ENCODE data around the gene FILIP1L. TPM values are rescaled to one million over a fixed set of nuclear protein-coding genes. Genes with fewer than 3 reads are reported as not detected.

FILIP1L gene
- total RNA-seq (ENCODE audit: unreplicated experiment): 19.1 TPM
- long read RNA-seq, transcript FILIP1L-203 (2 exons, 3,280 nt): major isoform, 5 of 9 reads
- long read RNA-seq, partial matches to known transcripts: 1 of 9 reads
- long read RNA-seq, other reads (novel, unspliced or antisense): 3 of 9 reads

DNA sequence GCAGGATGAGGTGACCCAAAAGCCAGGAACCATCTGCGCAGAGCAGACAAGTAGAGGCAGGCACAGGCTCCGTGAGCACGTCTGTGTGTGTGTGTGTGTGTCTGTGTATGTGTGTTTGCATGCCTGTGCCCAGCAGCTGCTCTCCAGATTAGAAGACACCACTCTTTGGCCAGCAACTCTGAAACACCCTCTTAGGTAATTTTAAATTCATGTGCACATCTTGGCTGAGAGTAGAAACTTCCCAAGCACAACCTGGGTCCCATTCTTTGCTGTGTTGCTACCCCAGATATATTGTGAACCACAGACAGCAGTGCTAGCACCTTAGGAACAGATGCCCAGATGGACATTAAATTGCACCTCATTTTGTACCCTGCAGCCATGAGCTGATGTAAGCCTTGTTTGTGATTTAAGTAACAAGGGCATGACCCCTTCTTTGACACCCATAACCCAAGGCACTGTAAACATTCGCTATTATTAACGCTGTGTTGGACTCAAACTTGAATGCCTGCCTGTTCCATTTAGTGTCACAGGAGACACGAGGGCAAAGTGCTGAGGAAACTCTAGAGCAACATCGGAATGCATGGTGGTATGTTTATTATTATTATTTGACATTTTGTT is at the start of gene FILIP1L:
TSS of gene FILIP1L (minus strand) at position 89 of the 618 bp plus-strand sequence.
- Mint-ChIP-seq H3K27me3 (ENCODE audit: unreplicated experiment) (no peaks in the 10 kb centered on the region), H3K36me3 (ENCODE audit: low read depth, unreplicated experiment) (no peaks in the 10 kb centered on the region), H3K27ac (ENCODE audit: unreplicated experiment) (no peak within 1 kb of the TSS), H3K4me1 (ENCODE audit: unreplicated experiment) (peaks cover 3% of the 10 kb centered on the region), H3K4me3 (ENCODE audit: unreplicated experiment) (no peak within 1 kb of the TSS), H3K9me3 (ENCODE audit: unreplicated experiment) (no peaks in the 10 kb centered on the region)
- no peak for DNase-seq (ENCODE audit: low spot score)
- TF ChIP-seq CTCF (IDR thresholded peaks at IDR 0.05; ENCODE audit: unreplicated experiment): no peak

DNA sequence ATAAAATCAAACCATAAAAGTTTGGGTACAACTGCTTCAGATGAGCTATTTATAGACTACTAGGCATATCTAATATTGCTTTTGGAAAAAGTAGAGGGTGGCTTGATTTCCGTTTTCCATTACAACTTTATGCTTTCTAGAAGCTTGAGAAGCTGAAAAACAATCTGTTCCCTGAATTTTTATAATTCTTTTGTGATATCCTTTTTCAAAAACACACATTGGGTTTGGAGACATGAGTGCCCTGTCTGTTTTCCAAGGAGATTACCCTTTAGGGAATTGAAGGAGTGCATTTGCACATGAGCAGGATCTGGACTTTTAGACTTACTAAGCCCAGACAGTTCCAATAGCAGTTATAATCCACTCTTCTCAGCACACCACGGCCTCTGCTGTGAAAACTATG is 49.5 kb upstream of the FILIP1L start:
- Mint-ChIP-seq H3K36me3 (ENCODE audit: low read depth, unreplicated experiment) (no peaks in the 10 kb centered on the region), H3K4me3 (ENCODE audit: unreplicated experiment) (no peak overlapping the region), H3K27me3 (ENCODE audit: unreplicated experiment) (no peaks in the 10 kb centered on the region), H3K27ac (ENCODE audit: unreplicated experiment) (no peak overlapping the region), H3K9me3 (ENCODE audit: unreplicated experiment) (no peaks in the 10 kb centered on the region), H3K4me1 (ENCODE audit: unreplicated experiment) (no peaks in the 10 kb centered on the region)
- no peak for DNase-seq (ENCODE audit: low spot score)
- no peak for TF ChIP-seq CTCF (IDR thresholded peaks at IDR 0.05; ENCODE audit: unreplicated experiment)

DNA sequence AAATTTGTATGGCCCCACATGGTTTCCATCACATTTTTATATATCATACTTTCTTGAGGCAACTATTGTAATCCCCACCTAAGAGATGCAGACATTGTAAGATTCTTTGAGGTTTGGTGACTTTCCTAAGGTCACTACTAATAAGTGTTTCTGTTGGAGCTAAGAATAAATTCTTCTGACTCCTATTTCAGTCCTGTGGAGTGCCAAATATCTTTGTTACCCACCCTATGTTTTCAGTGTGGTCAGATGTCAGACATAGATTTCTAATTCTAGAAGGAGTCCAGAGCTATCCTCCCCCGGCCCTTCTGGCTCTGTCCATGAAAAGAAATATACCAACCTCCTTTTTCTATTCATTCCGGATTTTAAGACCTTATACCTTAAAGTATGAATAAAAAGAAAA is 46.2 kb upstream of the FILIP1L start:
- DNase-seq (ENCODE audit: low spot score): no peak
- H3K36me3 Mint-ChIP-seq (ENCODE audit: low read depth, unreplicated experiment): peaks cover 6% of the 10 kb centered on the region

DNA sequence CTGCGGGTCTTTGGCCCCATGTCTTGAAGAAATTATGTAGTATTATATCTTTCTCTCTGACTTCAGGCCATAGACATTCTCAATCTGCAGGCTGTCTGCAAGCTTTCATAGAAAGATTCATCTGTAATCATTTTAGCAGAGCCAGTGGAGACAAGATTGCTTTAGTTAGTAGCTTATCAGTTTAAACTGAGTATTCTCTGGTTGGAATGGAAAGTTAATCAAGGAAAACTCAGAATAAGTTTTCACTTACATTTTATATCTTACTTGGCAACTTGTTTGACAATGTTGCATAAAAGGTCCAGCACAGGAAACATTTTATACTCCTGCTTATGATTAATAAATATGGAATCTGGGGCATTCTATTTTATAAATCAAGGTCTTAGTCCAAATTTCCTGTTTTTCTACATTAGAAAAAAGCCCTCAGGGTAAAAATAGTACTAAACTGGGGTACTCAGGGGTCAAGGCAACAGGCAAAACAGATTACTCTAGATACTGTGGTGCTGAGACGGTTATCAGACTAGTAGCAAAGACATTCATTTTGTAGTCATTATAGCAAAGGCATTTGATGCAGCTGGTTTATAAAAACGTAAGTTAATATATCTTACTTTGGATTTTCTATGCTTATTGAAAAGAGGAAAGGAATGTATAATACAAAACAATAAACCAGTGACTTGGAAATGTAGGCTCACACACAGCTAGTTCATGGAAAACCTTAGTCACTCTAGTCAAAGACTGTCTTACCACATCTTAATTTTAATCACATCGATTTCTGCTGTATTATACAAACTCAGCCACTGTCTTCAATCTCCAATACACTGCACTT is 45.2 kb upstream of the FILIP1L start:
- peaks cover 1% of the 10 kb centered on the region for H3K27me3 Mint-ChIP-seq (ENCODE audit: unreplicated experiment)
- no peaks in the 10 kb centered on the region for H3K4me1 Mint-ChIP-seq (ENCODE audit: unreplicated experiment)
- H3K9me3 Mint-ChIP-seq (ENCODE audit: unreplicated experiment): peaks cover 5% of the 10 kb centered on the region
- no peak for DNase-seq (ENCODE audit: low spot score)
- TF ChIP-seq CTCF (IDR thresholded peaks at IDR 0.05; ENCODE audit: unreplicated experiment): no peak
- no peak overlapping the region for H3K4me3 Mint-ChIP-seq (ENCODE audit: unreplicated experiment)
- peaks cover 12% of the 10 kb centered on the region for H3K36me3 Mint-ChIP-seq (ENCODE audit: low read depth, unreplicated experiment)
- H3K27ac Mint-ChIP-seq (ENCODE audit: unreplicated experiment): no peak overlapping the region

More for the DNA sequence above, 46.2 kb upstream of the FILIP1L start:
- Mint-ChIP-seq H3K4me1 (ENCODE audit: unreplicated experiment) (no peaks in the 10 kb centered on the region), H3K9me3 (ENCODE audit: unreplicated experiment) (peaks cover 5% of the 10 kb centered on the region), H3K27ac (ENCODE audit: unreplicated experiment) (no peak overlapping the region), H3K27me3 (ENCODE audit: unreplicated experiment) (peaks cover 1% of the 10 kb centered on the region), H3K4me3 (ENCODE audit: unreplicated experiment) (no peak overlapping the region)
- TF ChIP-seq CTCF (IDR thresholded peaks at IDR 0.05; ENCODE audit: unreplicated experiment): no peak

- Mint-ChIP-seq H3K4me3 (ENCODE audit: unreplicated experiment) (no peak overlapping the region), H3K27me3 (ENCODE audit: unreplicated experiment) (peaks cover 1% of the 10 kb centered on the region), H3K27ac (ENCODE audit: unreplicated experiment) (no peak overlapping the region), H3K36me3 (ENCODE audit: low read depth, unreplicated experiment) (peaks cover 12% of the 10 kb centered on the region), H3K9me3 (ENCODE audit: unreplicated experiment) (peaks cover 5% of the 10 kb centered on the region), H3K4me1 (ENCODE audit: unreplicated experiment) (no peaks in the 10 kb centered on the region)
- DNase-seq (ENCODE audit: low spot score): no peak
- TF ChIP-seq CTCF (IDR thresholded peaks at IDR 0.05; ENCODE audit: unreplicated experiment): no peak
Measured at GRCh38 chr3:100158918-100159330, 44.6 kb upstream of the FILIP1L start.

All from endothelial cell (in vitro differentiated cells).